22Rv1 (cell line): Measurements from ENCODE around the gene IL12A.

ENCODE experiments used
- H3K27ac ChIP-seq: fragments of 450-650 bp; 2 replicates; pipeline ENCODE4 v1.5.1; 2017
- ZFX ChIP-seq: fragments of 450-650 bp; IDR thresholded peaks from 2 replicates; pipeline ENCODE4 v1.6.1; 2017; ENCODE audit warnings: antibody characterized with exemption, borderline replicate concordance
- TF ChIP-seq, protein P1 (sequence below): fragments of 450-650 bp; IDR thresholded peaks from 2 replicates; pipeline ENCODE4 v1.5.1; 2017; ENCODE audit warnings: mild to moderate bottlenecking

Gene IL12A

DNA sequence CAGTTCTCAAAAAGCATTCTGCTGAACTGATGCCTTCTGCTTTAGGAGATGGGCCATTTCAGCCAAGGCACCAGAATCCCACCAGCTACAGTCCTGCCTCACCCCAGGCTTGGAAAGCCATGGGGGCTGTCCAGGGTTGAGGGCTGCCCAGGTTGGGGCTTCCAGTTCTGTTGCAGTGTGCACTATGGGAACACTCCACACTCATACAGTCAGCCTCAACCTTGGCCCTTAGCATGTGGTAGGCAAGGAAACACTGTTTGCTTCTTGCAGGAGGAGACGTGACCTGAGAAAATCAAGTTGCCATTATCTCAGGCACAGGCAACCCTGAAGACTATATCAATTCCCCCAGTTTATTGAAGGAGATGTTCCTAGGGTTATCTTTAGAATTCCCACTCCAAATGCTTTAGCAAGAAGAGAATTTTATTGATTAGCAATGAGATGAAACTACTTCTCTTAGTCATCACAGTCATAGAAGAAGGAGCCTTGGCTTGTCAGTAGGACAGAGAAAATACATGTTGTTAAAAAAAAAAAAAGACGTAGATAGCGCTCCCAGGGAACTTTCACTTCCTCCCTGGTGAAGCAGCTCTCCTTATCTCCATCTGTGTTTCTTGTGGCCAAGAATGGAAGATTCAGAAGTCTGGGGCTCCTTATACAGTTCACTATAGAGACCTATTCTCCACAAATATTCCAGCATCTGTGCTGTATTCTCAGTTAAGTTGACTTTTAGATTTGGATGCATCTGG is 38.3 kb upstream of the IL12A start:
- no peak for TF ChIP-seq ZFX
- TF ChIP-seq, protein P1, sequence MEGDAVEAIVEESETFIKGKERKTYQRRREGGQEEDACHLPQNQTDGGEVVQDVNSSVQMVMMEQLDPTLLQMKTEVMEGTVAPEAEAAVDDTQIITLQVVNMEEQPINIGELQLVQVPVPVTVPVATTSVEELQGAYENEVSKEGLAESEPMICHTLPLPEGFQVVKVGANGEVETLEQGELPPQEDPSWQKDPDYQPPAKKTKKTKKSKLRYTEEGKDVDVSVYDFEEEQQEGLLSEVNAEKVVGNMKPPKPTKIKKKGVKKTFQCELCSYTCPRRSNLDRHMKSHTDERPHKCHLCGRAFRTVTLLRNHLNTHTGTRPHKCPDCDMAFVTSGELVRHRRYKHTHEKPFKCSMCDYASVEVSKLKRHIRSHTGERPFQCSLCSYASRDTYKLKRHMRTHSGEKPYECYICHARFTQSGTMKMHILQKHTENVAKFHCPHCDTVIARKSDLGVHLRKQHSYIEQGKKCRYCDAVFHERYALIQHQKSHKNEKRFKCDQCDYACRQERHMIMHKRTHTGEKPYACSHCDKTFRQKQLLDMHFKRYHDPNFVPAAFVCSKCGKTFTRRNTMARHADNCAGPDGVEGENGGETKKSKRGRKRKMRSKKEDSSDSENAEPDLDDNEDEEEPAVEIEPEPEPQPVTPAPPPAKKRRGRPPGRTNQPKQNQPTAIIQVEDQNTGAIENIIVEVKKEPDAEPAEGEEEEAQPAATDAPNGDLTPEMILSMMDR = no peak
- no peak overlapping the region for H3K27ac ChIP-seq

DNA sequence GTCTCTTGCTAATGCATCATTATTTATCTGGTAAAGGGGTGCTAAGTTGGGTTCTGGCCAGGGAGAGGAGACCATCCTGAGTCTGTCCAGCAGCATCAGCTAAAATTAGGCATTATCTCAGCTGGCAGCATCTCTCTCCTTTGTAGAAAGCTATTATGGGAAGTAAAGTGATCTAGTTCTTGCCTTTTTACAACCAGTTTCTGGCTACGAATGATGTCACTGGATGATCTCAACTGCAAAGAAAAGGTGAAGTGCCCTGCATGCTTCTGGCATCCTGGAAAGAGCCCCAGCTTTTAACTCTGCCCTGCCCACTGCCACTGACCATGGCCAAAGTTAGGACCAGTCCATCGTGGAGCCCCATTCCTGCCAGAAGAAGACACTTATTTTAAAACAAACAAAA is 37.1 kb upstream of the IL12A start:
- no peak for TF ChIP-seq ZFX
- TF ChIP-seq, protein P1 = no peak
- H3K27ac ChIP-seq = no peak overlapping the region

DNA sequence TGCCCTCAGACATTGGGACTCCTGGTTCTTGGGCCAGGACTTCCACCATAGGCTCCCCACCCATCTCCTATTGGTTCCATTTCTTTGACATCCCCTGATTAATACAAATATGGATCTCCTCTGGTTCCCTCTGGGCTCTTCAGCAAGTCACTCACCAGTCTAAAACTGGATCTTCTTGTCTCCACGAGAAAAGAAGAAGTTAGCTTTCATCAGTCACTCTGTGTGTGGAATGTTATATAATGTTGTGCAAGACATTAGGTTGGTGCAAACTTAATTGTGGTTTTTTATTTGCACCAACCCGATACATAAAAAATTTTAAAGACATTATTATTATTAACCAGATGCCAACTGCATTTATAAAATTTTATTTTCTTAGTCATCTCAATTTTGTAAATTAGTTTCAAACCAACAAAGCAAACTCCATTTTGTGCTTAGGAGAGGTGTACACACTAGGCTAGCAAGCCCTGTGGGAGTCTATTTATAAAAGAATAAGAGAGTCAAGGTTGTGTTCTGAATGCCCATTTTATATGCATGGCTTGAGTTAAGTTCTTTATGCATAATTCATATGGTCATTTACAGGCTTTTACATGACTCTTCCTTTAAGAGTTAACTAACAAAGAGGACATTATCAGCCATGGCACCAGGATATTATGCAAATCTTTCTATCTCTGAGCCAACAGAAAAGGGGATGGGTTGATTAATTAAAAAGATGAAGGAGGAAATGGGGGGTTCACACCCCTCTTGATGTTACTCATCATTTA is 35.1 kb upstream of the IL12A start:
- H3K27ac ChIP-seq = no peak overlapping the region
- TF ChIP-seq, protein P1 = no peak
- no peak for TF ChIP-seq ZFX

DNA sequence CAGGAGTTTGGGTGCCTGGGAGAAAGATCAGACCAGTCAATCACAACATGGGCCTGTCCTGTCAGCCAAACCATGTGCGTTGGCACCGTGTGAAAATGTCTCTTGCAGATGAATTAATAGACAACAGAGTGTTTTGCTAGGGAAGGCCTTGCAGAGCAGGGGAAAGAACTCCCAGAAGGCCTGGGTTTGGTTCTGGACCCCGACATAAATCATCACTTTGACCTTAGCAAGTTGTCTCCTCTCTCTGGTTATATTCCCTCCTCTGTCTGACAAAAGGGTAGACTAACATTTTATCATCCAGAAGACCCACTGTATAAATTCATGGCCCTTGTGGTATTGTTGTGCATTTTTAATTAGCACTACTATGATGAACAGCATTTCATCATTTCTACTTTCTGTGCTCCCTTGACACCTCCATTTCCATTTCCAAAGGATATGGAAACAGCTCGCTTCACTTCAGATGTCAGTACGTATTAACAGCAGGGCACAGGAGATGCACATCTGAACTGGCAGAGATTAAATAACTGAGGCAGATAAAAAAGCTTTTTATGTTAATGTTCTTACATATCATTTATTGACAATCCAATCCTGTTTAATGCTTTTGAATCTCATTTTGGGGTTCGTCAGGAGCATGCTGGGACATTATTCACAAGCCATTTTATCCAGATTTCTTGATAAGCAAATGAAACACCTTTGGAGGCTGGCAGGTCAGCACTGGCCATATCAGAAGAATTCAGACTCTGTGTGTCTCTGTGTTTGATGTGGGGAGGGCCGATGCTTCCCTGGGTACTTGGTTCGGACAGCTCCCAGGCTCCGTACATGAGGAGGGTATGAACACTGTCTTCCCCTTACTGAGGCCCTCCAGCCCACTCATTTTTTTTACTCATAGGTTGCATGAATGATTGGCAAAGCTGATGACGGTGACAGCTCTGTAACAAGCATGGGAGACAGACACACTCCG is 28.2 kb upstream of the IL12A start:
- H3K27ac ChIP-seq = no peak overlapping the region
- TF ChIP-seq, protein P1 = no peak
- no peak for TF ChIP-seq ZFX

DNA sequence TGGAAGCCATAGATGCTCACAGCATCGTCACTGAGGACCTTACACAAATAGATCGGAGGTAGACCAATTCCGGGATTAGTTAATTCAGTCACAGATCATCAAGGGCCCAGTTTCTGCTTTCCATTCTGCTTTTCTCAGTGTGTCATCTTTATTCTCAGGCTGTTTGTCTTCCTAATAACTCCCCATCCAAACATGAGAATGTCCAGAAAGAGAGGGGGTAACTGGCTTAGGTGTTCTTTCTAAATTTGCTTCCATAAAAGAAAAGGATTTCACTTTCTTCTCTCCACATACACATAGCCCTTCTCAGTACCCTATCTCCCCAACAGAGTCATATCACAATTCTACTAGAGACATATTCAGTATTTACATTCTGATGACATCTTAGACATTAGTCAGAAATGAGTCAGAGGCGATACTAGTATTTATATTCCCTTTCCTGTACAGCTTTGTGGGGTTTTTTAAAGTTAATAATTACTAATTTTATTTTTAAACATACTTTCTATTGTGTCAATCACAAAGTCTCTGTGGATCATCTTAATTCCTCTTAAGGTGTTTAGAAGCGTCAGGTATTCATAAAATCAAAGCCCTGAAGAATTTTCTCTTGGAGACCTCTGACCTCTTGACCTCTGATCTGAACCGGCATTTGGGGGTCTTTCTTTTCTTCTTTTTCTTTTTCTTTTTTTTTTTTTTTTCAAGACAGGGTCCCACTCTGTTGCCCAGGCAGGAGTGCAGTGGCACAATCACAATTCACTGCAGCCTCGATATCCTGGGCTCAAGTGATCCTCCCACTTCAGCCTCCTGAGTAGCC is 24.3 kb upstream of the IL12A start:
- no peak overlapping the region for H3K27ac ChIP-seq
- TF ChIP-seq ZFX = no peak
- TF ChIP-seq, protein P1 = no peak

DNA sequence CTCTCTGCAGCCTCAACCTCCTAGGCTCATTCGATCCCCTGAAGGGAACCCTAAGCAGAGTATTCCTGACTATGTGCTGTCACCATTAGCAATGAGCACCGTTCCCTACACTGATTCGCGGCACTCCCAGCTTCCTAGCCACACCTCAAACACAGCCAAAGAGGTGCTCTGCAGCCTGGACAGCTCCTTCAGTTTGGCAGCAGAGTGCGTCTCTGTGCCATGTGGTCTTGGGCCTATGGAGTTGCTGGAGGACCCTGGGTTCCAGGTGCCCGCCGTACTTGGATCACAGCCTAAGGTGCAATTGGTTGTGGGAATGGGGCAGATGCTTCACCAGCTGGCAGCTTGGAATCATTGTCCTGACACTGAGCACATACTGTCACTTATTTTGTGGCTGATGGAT is 17.3 kb upstream of the IL12A start:
- TF ChIP-seq, protein P1 = no peak
- no peak for TF ChIP-seq ZFX

More for the DNA sequence above, 17.3 kb upstream of the IL12A start:
- H3K27ac ChIP-seq = no peak overlapping the region
